NCI-H187 (cell line): Measurements from ENCODE around the gene KHSRP.

Experiments used
- DNase-seq, 2 experiments: peaks; one replicate each; lab custom pipeline; 2025; lab: John Stamatoyannopoulos, UW

KHSRP gene, protein sequence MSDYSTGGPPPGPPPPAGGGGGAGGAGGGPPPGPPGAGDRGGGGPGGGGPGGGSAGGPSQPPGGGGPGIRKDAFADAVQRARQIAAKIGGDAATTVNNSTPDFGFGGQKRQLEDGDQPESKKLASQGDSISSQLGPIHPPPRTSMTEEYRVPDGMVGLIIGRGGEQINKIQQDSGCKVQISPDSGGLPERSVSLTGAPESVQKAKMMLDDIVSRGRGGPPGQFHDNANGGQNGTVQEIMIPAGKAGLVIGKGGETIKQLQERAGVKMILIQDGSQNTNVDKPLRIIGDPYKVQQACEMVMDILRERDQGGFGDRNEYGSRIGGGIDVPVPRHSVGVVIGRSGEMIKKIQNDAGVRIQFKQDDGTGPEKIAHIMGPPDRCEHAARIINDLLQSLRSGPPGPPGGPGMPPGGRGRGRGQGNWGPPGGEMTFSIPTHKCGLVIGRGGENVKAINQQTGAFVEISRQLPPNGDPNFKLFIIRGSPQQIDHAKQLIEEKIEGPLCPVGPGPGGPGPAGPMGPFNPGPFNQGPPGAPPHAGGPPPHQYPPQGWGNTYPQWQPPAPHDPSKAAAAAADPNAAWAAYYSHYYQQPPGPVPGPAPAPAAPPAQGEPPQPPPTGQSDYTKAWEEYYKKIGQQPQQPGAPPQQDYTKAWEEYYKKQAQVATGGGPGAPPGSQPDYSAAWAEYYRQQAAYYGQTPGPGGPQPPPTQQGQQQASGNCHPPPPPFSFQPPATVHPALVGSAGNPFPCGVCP

GRCh38 chr19:6424195-6424938 lies at the start of gene KHSRP:
Gene KHSRP, minus strand, starts transcription at chr19:6424811. Its CDS starts 110 bp downstream, at chr19:6424701.
- no peak for DNase-seq

GRCh38 chr19:6473647-6474046 lies 49.0 kb upstream of the KHSRP start:
- no peak for DNase-seq

GRCh38 chr19:6472713-6473112 lies 48.1 kb upstream of the KHSRP start:
- no peak for DNase-seq

- no peak for DNase-seq
These were observed 46.5 kb upstream of the KHSRP start for GRCh38 chr19:6471076-6471475.

GRCh38 chr19:6470173-6470572 lies 45.6 kb upstream of the KHSRP start:
- no peak for DNase-seq

DNA sequence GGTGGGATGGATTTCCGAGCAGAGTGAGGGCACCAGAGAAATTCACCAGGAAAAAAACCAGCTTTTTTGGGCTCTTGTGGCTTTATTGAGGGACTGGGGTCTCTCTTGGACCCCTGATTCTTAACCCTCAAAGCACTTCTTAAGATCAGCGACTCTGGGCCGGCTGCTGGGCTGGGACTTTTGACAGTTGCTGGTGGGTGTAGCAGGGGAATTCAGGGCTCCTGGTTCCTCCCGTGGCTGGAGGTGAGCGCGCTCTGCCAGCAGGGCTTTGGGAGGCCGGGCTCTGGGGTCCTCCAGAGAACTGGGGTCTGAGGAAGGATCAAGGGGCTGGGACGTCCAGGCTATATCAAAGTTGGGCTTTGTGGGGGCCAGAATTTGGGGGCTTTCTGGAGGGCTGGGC lies 42.8 kb upstream of the KHSRP start:
- DNase-seq, result no peak

GRCh38 chr19:6466526-6467248 lies 42.1 kb upstream of the KHSRP start:
- DNase-seq, result no peak

DNA sequence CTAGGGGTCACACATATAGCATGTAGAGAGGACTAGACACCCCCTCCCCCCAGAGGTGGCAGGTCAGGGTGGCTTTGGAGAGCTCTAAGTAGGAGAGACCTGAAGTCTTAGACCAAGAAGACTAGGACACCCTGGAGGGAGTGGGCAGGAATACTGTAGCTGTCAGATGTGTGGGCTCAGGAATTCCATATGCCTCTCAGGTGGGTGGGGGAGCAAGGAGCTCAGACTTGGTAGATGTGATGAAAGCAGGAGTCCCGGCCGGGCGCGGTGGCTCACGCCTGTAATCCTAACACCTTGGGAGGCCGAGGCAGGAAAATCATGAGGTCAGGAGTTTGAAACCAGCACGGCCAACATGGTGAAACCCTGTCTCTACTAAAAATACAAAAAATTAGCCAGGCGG lies 41.1 kb upstream of the KHSRP start:
- no peak for DNase-seq

GRCh38 chr19:6465006-6465405 lies 40.4 kb upstream of the KHSRP start:
- DNase-seq, result no peak

GRCh38 chr19:6464070-6464873 lies 39.7 kb upstream of the KHSRP start, which contains the start of gene CRB3:
Gene CRB3, plus strand, starts transcription at chr19:6464271. Its CDS starts 431 bp downstream, at chr19:6464702.
- peak; percentile 53 to 63 for DNase-seq

- DNase-seq, result peak; percentile 75 to 81
These were observed 35.7 kb upstream of the KHSRP start for GRCh38 chr19:6460099-6460884.

- no peak for DNase-seq
These were observed 34.9 kb upstream of the KHSRP start, which contains the start of gene SLC25A23 for GRCh38 chr19:6459262-6460098. Gene SLC25A23, minus strand, starts transcription at chr19:6459792. Its CDS starts 164 bp downstream, at chr19:6459628.

- no peak for DNase-seq
These were observed 34.2 kb upstream of the KHSRP start for GRCh38 chr19:6458695-6459261.

DNA sequence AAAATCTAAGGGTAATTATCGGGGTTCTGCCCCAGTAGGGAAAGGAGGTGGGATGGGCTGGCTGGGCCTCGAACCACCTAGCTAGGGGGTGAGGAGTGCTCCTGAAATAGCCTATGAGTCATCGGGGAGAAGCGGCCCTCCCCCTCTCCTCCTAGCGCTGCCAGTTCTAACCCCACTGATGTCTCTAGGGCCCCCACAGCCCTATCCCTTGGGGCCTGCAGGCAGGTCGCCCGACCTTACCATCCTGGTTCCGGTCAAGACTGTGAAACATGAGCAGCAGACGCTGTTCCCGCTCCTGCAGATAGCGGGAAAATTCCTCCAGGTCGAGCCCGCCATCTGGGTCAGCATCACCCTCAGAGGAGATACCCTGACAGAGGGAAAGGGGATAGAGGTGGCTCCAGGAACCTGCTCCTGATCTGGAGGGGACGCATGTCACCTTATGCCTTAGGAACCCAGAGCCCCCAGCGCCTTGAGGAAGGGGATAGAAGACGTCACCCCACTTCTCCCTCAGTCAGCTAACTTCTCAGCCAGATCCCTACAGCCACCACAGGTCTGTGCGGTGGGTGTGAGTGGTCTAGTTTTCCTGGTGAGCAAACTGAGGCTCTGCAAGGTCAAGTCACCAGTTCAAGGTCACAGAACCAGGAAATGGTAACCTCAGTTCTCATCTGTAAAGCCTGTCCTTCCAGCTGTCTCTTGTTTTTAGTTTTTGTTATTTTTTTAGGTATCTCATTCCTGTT lies 33.5 kb upstream of the KHSRP start:
- DNase-seq, result no peak

DNA sequence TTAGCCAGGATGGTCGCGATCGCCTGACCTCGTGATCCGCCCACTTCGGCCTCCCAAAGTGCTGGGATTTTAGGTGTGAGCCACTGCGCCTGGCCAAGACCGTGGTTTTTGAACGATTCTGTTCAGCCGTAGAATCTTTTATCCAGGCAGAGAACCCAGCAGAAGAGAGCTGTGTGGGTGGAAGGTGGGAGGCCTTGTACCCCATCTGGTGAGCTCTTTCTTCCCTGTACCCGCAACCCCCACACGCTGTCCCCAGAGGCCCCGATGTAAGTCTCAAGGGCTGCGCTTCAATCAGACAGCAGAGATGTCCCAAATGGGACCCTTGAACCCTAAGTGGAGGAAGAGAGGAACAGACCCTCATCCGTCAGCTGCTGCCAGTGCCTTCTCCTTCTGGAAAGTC lies 31.3 kb upstream of the KHSRP start:
- no peak for DNase-seq

DNA sequence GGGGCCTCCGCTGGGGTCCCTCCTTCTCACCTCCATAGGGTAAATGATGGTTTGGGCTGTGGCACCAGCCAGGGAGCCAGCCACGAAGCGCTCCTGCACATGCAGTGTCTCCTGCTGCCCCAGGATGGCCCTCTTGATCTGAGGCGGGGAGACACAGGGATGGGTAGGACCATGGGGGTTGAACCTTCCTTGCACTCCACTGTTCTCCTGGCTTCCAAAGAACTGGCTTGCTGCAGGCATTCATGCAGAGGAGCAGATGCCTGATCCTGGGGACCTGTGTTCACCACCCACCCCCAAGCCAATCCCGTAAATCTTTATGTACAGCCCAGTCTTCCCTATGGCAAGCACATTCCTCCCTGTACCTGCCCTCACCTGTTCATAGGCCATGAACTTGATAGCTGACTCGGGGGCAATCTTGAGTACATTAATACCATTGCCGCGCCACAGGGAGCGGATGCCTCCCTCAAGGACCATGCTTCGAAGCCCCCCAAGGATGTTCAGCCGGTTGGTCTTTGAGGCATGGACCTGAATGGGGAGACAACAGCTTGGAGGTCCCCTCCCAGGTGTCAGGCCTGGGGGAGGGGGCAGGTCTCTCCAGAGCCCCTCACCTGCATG lies 29.4 kb upstream of the KHSRP start:
- no peak for DNase-seq

- DNase-seq, result no peak
These were observed 28.3 kb upstream of the KHSRP start for GRCh38 chr19:6452899-6453298.

DNA sequence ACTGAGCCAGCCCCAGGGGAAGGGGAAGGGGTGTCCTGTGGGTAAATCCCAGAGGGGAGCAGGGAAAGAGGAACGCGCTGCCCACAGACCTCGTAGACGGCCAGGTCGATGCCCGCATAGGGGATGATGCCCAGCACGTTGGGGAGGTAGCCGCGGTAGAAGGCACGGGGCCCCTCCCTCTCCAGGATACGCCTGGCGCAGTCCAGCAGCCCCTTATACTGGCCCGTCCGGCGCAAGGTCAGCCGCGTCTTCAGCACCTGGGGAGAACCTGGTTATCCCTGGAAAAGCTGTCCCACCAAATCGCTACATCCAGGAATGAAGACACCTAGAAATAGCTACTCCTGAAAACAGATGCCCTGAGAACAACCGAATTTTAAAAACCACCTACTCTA lies 27.6 kb upstream of the KHSRP start:
- DNase-seq, result no peak
